ENCODE data around the gene TENM4.

- TF ChIP-seq, protein P1, sequence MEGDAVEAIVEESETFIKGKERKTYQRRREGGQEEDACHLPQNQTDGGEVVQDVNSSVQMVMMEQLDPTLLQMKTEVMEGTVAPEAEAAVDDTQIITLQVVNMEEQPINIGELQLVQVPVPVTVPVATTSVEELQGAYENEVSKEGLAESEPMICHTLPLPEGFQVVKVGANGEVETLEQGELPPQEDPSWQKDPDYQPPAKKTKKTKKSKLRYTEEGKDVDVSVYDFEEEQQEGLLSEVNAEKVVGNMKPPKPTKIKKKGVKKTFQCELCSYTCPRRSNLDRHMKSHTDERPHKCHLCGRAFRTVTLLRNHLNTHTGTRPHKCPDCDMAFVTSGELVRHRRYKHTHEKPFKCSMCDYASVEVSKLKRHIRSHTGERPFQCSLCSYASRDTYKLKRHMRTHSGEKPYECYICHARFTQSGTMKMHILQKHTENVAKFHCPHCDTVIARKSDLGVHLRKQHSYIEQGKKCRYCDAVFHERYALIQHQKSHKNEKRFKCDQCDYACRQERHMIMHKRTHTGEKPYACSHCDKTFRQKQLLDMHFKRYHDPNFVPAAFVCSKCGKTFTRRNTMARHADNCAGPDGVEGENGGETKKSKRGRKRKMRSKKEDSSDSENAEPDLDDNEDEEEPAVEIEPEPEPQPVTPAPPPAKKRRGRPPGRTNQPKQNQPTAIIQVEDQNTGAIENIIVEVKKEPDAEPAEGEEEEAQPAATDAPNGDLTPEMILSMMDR (IDR thresholded peaks at IDR 0.05): no peak
- TF ChIP-seq POLR2A (IDR thresholded peaks at IDR 0.05): no peak
Observed at GRCh38 chr11:79314906-79315689, 125.7 kb downstream of the TENM4 start.
